ENCODE data around the gene SLC37A1. TPM values are rescaled to one million over a fixed set of nuclear protein-coding genes. Genes with fewer than 3 reads are reported as not detected.

SLC37A1 gene
- total RNA-seq, 2 donors from 2014 or later: 3.8 to 17.7 TPM

DNA sequence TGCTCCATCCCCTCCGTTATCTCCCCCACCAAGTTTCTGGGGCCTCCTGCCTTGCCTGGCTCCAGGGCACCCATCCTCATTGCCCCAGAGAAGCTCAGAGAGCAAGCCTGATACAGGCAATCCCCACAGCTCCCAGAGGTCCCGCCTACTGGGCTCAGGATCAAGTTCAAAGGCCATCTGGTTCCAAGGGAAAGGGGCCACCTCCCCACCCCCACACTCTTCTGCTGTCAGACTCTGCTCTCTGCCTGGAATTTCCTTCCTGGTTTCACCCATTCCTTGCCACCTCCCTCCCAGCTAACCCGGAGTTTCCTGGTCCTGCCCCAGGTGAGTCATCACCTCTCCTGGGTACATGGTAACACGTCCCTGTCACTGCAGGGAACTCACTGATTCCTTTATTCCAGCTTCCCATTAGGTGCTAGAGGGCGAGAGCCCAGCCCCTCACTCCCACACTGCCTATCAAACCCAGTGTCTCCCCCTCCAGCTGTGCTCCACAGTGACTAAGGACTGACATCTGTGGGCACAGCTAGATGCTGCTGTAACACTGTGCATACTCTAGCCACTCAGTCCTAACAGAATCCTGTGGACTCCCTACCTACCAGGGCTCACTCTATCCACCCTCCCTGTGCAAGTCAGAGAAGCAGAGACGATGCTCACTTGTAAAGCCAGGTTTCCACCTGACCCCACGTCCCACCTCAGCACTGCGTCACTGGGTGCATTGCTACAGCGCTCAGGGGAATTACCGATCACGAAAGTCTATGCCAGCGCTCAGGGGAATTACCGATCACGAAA lies 39.4 kb upstream of the SLC37A1 start:
- Mint-ChIP-seq H3K4me3 (peak overlapping the region; percentile 9), H3K4me1 (peaks cover 9% of the 10 kb centered on the region), H3K9me3 (no peaks in the 10 kb centered on the region), H3K27ac (peak overlapping the region; percentile 49), H3K36me3 (ENCODE audit: low read depth) (no peaks in the 10 kb centered on the region), H3K27me3 (peaks cover 4% of the 10 kb centered on the region)
- peak; percentile 74 for ATAC-seq (replicated peaks)

DNA sequence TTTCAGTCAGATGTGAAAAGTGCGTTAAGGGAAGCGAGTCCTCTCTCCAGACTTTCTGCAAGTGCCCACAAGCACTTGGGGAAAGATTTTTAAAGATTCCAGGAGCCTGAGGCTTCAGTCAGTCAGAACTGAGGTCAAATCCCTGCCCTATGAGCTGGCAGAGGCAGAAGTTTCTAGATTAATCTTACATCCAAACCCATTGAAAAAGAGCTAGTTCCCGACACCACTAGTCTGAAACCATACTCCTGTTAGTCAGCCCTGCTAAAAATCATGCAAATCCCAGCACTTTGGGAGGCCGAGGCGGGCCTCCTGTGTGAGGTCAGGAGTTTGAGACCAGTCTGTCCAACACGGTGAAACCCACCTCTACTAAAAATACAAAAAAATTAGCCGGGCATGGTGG lies 38.6 kb upstream of the SLC37A1 start:
- Mint-ChIP-seq H3K4me3 (no peak overlapping the region), H3K27ac (no peak overlapping the region), H3K36me3 (ENCODE audit: low read depth) (no peaks in the 10 kb centered on the region), H3K27me3 (peaks cover 4% of the 10 kb centered on the region), H3K9me3 (no peaks in the 10 kb centered on the region), H3K4me1 (peaks cover 9% of the 10 kb centered on the region)
- ATAC-seq (replicated peaks): peak; percentile 67

DNA sequence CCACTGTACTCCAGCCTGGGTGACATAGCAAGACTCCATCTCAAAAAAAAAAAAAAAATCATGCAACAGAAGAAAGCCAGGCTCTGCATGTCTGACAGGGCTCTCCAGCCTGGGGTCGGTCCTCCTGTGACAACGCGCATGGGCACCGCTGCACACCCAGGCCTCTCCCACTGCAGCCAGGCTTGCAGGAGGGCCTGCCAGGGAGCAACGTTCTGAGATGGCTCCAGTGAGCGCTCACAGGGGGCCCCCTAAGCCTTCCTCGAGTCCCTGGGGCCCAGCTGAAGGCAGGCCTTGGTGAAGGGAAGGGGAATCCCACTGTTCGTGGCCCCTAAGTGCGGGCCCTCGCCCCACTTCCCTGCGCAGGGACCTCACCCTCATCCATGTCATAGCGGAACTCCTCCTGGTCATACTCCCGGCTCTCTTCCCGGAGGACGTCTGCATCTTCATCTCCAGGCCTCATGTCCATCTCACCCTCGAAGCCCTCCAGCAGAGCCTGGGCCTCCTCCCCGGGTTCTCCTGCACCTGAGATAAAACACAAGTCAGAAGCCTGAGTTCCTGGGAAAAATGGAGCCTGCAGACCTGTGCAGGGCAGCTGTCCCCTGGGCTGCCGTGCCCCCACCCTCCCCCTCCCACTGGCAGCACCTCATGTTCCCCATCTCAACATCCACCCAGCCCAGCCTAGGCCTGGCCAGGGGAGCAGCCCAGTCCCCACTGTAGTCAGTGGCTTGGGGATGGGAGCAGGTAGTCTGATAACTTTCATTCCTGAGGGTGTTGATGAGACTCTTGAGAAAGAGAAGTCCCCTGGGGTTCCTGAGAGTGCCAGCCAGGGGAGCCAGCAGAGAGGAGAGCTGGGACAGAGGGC lies 37.9 kb upstream of the SLC37A1 start:
- Mint-ChIP-seq H3K27ac (no peak overlapping the region), H3K4me3 (no peak overlapping the region), H3K4me1 (peaks cover 9% of the 10 kb centered on the region), H3K9me3 (no peaks in the 10 kb centered on the region), H3K36me3 (ENCODE audit: low read depth) (no peaks in the 10 kb centered on the region), H3K27me3 (peaks cover 4% of the 10 kb centered on the region)
- ATAC-seq (replicated peaks): no peak

DNA sequence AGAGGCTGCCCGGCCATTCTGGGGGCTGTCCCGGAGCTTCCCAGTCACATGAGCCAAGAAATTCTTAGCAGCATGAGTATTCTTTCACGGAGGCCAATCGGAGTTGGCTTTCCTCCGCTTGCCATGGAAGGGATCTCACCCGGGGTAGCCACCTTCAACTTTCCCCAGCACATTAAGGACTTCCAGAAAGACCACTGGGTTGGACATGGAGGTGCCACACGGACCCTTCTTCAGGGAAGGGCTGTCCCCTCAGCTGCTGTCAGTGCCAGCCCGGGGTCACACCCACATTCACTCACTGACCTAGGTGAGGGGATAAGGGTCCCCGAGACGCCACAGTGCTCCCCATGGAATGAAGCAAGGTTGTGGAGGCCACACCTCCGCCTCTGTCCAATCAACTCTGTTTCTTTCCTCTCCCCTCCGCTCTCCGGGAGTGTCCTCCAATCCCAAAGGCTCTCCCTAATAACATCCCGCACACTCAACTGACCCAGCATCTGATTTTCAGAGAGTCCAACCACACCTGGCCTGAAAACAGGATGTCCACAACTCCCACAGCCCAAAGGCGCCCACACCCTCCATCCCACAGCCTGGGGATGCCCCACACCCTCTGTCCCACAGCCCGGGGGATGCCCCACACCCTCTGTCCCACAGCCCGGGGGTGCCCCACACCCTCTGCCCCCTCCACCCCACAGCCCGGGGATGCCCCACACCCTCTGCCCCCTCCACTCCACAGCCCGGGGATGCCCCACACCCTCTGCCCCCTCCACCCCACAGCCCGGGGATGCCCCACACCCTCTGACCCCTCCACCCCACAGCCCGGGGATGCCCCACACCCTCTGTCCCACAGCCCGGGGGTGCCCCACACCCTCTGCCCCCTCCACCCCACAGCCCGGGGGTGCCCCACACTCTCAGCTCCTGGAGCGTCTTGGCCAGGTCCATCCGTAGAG lies 37.0 kb upstream of the SLC37A1 start:
- Mint-ChIP-seq H3K27me3 (peaks cover 4% of the 10 kb centered on the region), H3K36me3 (ENCODE audit: low read depth) (no peaks in the 10 kb centered on the region), H3K4me1 (peaks cover 9% of the 10 kb centered on the region), H3K27ac (no peak overlapping the region), H3K4me3 (no peak overlapping the region), H3K9me3 (no peaks in the 10 kb centered on the region)
- ATAC-seq (replicated peaks): no peak

DNA sequence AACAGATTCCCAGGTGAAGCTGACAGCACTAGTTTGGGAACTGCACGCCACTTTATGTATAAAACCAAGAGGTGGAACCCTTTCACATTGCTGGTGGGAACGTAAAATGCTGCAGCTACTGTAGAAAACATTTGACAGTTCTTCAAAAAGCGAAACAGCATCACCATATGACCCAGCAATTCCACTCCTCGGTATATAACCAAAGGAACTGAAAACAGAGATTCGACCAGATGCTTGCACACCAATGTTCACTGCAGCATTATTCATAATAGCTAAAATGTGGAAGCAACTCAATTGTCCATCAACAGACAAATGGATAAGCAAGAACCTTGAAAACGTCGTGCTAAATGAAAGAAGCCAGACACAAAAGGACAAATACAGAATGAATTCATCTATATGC lies 35.1 kb upstream of the SLC37A1 start:
- ATAC-seq (replicated peaks): no peak
- peaks cover 9% of the 10 kb centered on the region for H3K4me1 Mint-ChIP-seq
- H3K4me3 Mint-ChIP-seq: no peak overlapping the region
- peaks cover 4% of the 10 kb centered on the region for H3K27me3 Mint-ChIP-seq
- H3K9me3 Mint-ChIP-seq: no peaks in the 10 kb centered on the region
- H3K27ac Mint-ChIP-seq: no peak overlapping the region
- no peaks in the 10 kb centered on the region for H3K36me3 Mint-ChIP-seq (ENCODE audit: low read depth)

DNA sequence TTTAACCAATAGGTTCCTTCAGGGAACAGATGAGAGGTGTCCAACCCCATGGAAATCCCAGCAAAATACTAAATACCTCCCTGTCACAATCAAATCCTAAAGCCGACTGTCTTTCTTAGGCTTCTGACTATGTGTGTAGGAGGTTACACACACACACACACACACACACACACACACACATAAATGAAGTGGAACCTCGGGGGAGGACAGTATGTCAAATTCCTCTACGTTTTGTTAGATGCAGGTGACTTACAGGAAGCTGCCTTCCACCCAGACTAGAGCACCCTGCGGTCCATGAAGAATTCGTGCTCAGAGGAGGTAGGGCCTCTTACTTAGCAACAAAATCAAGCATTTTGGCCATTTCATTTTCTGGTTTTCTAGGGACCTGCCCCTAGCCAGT lies 34.1 kb upstream of the SLC37A1 start:
- H3K36me3 Mint-ChIP-seq (ENCODE audit: low read depth): no peaks in the 10 kb centered on the region
- no peak overlapping the region for H3K27ac Mint-ChIP-seq
- H3K27me3 Mint-ChIP-seq: peaks cover under 1% of the 10 kb centered on the region
- H3K4me1 Mint-ChIP-seq: peaks cover 2% of the 10 kb centered on the region
- no peaks in the 10 kb centered on the region for H3K9me3 Mint-ChIP-seq
- no peak for ATAC-seq (replicated peaks)
- H3K4me3 Mint-ChIP-seq: no peak overlapping the region

DNA sequence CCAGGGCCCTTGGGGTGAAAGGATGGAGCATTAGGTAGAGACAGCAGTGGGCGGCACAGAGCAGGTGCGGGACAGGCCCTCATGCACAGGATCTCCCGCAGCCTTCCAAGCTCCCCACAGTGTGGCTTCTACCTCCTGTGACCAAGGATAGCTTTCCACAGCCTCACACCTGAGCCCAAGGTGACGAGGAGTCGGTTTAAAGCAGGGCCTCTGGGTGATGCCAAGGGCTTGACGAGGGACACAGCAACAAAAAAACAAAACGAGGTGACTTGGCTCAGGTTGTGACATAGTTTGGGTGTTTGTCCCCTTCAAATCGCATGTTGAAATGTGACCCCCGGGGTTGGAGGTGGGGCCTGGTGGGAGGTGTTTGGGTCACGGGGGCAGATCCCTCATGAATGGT lies 32.9 kb upstream of the SLC37A1 start:
- no peaks in the 10 kb centered on the region for H3K9me3 Mint-ChIP-seq
- no peaks in the 10 kb centered on the region for H3K36me3 Mint-ChIP-seq (ENCODE audit: low read depth)
- no peaks in the 10 kb centered on the region for H3K27me3 Mint-ChIP-seq
- H3K4me3 Mint-ChIP-seq: no peak overlapping the region
- no peak overlapping the region for H3K27ac Mint-ChIP-seq
- ATAC-seq (replicated peaks): no peak
- H3K4me1 Mint-ChIP-seq: no peaks in the 10 kb centered on the region

DNA sequence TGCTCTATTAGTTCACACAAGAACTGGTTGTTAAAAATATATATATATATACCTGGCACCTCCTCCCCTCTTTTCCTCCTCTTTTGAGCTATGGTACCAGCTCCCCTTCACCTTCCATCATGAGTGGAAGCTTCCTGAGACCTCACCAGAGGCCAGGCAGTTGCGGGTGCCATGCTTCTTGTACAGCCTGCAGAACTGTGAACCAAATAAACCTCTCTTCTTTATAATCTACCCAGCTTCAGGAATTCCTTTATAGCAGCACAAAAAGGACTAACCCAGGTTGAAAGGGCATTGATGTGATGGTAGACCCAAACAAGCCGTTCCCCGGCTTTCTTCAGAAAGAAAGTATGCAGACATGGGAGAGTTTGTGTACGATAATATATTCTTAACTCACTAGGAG lies 32.5 kb upstream of the SLC37A1 start:
- Mint-ChIP-seq H3K27me3 (no peaks in the 10 kb centered on the region), H3K4me3 (no peak overlapping the region), H3K9me3 (no peaks in the 10 kb centered on the region), H3K36me3 (ENCODE audit: low read depth) (no peaks in the 10 kb centered on the region), H3K27ac (no peak overlapping the region), H3K4me1 (no peaks in the 10 kb centered on the region)
- no peak for ATAC-seq (replicated peaks)

DNA sequence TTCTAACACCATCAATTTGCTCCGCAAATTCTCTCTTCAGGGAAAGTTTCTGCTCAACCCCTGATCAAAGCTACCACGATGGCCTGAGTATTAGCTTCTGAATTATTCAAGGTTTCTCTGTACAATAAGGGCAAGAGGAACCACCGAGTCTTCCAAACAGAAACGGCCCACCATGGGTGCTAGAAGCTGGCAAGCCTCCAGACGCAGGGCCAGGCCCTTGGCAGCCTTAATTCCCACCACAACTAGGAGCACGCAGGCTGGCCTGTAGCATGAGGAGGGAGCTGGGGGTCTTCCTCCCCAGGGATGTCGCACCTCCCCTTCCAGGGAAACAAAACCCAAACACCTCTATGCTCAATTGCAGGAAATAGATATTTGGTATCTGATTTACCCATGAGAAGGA lies 28.7 kb upstream of the SLC37A1 start:
- Mint-ChIP-seq H3K27ac (no peak overlapping the region), H3K36me3 (ENCODE audit: low read depth) (no peaks in the 10 kb centered on the region), H3K4me1 (no peaks in the 10 kb centered on the region), H3K9me3 (peaks cover 3% of the 10 kb centered on the region), H3K27me3 (peaks cover 12% of the 10 kb centered on the region), H3K4me3 (no peak overlapping the region)
- no peak for ATAC-seq (replicated peaks)

DNA sequence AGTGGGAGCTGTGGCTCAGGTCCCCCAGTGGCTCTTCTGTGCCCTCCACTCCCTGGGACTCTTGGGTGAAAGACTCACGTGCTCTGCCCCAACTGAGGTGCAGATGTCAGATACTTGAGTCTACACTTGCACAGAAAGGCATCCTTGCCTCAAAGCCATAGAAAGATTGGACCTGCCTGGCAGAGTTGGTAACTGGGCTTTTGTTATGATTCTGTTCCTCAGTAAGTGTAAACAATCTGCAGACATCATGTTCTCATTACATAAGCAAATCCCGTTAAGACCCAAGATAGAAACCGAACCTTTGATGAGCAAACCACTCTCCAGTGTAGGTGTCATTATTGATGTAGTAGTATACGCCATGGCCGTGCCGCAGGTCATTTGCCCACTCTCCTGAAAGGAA lies 27.6 kb upstream of the SLC37A1 start:
- no peaks in the 10 kb centered on the region for H3K36me3 Mint-ChIP-seq (ENCODE audit: low read depth)
- peaks cover 3% of the 10 kb centered on the region for H3K9me3 Mint-ChIP-seq
- H3K4me3 Mint-ChIP-seq: no peak overlapping the region
- H3K27ac Mint-ChIP-seq: no peak overlapping the region
- peaks cover 12% of the 10 kb centered on the region for H3K27me3 Mint-ChIP-seq
- no peaks in the 10 kb centered on the region for H3K4me1 Mint-ChIP-seq
- ATAC-seq (replicated peaks): no peak

DNA sequence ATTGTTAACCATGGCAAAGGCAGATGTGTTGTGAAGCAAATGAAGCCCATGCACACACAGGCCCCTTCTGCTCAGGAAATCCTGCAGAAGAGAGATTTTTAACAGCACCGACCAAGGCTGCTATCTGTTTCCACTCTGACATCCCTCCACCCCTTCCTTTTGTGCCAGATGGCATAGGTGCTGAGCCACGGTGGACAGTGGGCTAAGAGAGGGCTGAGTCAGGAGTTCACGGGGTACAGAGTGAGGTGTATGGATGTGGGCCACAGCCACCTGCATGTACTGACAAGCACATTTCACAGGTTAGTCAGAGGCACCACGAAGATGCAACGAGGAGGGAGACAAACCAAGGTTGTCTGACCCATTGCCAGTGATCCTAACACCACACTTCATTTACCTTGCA lies 27.1 kb upstream of the SLC37A1 start:
- Mint-ChIP-seq H3K4me3 (no peak overlapping the region), H3K4me1 (no peaks in the 10 kb centered on the region), H3K36me3 (ENCODE audit: low read depth) (no peaks in the 10 kb centered on the region), H3K27me3 (peaks cover 12% of the 10 kb centered on the region), H3K9me3 (peaks cover 3% of the 10 kb centered on the region), H3K27ac (no peak overlapping the region)
- no peak for ATAC-seq (replicated peaks)

DNA sequence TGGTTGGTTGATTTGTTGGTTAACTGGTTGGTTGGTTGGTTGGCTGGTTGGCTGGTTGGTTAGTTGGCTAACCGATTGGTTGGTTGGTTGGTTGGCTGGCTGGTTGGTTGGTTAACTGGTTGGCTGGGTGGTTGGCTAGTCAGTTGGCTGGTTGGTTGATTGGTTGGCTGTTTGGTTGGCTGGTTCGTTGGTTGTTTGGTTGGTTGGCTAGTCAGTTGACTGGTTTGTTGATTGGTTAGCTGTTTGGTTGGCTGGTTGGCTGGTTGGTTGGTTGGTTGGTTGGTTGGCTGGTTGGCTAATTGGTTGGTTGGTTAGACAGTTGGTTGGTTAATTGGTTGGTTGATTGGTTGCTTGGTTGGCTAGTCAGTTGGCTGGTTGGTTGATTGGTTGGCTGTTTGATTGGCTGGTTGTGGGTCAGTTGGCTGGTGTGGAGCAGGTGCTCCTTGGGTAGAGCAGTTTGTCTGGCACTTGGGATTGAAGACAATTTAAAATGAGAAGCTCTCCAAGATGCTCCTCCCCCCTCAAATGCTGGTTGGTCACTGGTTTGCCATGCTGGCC lies 24.6 kb upstream of the SLC37A1 start:
- H3K27ac Mint-ChIP-seq: no peak overlapping the region
- H3K9me3 Mint-ChIP-seq: peaks cover 3% of the 10 kb centered on the region
- no peak overlapping the region for H3K4me3 Mint-ChIP-seq
- no peaks in the 10 kb centered on the region for H3K36me3 Mint-ChIP-seq (ENCODE audit: low read depth)
- ATAC-seq (replicated peaks): no peak
- H3K27me3 Mint-ChIP-seq: peaks cover 12% of the 10 kb centered on the region
- H3K4me1 Mint-ChIP-seq: no peaks in the 10 kb centered on the region

DNA sequence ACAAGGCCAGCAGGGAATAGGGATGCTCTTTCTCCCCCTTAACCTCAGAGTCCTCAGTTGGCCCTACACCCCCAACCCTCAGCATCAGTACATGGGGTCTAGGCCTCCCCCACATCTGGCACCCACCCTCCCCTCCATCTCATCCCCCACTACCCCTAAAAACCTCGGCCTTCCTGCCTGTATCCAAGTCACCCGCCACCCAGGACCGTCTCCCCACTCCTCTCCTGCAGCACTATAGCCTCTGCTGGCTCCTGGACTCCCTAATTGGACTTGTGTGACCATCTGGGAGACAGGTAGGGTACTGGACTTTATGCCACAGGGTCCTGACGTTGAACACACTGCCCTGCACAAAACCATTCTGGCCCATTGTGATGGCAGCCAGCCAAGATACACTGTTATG lies 23.7 kb upstream of the SLC37A1 start:
- H3K4me3 Mint-ChIP-seq: no peak overlapping the region
- no peaks in the 10 kb centered on the region for H3K36me3 Mint-ChIP-seq (ENCODE audit: low read depth)
- no peaks in the 10 kb centered on the region for H3K4me1 Mint-ChIP-seq
- no peak for ATAC-seq (replicated peaks)
- H3K9me3 Mint-ChIP-seq: peaks cover 3% of the 10 kb centered on the region
- H3K27ac Mint-ChIP-seq: no peak overlapping the region
- H3K27me3 Mint-ChIP-seq: peaks cover 12% of the 10 kb centered on the region

DNA sequence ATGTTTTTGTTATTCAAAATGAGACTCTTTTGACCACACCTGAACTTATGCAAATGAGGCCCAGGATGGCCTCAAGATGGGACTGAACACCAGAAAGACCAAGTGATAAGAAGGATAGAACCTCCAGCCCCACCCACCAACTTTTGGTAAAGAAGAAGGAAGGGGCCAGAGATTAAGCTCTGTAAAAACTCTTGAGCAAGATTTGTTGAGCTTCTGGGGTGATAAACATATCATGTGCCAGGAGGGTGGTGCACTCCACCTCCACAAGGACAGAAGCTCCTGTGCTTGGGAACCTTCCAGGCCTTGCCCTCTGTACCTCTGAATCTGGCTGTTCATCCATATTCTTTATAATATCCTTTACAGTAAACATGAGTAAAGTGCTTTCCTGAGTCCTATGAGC lies 22.9 kb upstream of the SLC37A1 start:
- ATAC-seq (replicated peaks): no peak
- H3K4me3 Mint-ChIP-seq: no peak overlapping the region
- no peaks in the 10 kb centered on the region for H3K4me1 Mint-ChIP-seq
- peaks cover 12% of the 10 kb centered on the region for H3K27me3 Mint-ChIP-seq
- H3K36me3 Mint-ChIP-seq (ENCODE audit: low read depth): no peaks in the 10 kb centered on the region
- H3K27ac Mint-ChIP-seq: no peak overlapping the region
- peaks cover 3% of the 10 kb centered on the region for H3K9me3 Mint-ChIP-seq

Data from activated T-helper 17 cell treated with anti-CD3 and anti-CD28 coated beads, Interleukin-2, amount 50 U/mL, for 72 hours (primary cell).